HFFc6 (cell line): ENCODE results near the gene SELENOW. TPM values are rescaled to one million over a fixed set of nuclear protein-coding genes. Genes with fewer than 3 reads are reported as not detected.

Experiments used
- DNase-seq: peaks from one replicate; pipeline ENCODE4 v3.0.0-alpha.2; 2018
- H3K27ac Mint-ChIP-seq: 2 replicates; pipeline ENCODE4 v1.8.0; 2020; ENCODE audit warnings: mild to moderate bottlenecking, mixed read lengths
- H3K27me3 Mint-ChIP-seq: 2 replicates; pipeline ENCODE4 v1.8.0; 2021; ENCODE audit warnings: mild to moderate bottlenecking, moderate library complexity, mixed read lengths; ENCODE audit not compliant: insufficient read depth
- H3K36me3 Mint-ChIP-seq: 2 replicates; pipeline ENCODE4 v1.8.0; 2021; ENCODE audit warnings: low read depth, mixed read lengths
- H3K4me1 Mint-ChIP-seq: 2 replicates; pipeline ENCODE4 v1.8.0; 2020; ENCODE audit warnings: low read depth, mixed read lengths
- H3K4me3 Mint-ChIP-seq: 2 replicates; pipeline ENCODE4 v1.8.0; 2020; ENCODE audit warnings: mild to moderate bottlenecking, moderate library complexity, mixed read lengths
- H3K9me3 Mint-ChIP-seq: 2 replicates; pipeline ENCODE4 v1.8.0; 2020; ENCODE audit warnings: mild to moderate bottlenecking, mixed read lengths
- CTCF ChIP-seq: fragments of 200-600 bp; sonication (generic); IDR thresholded peaks from 2 replicates; pipeline ENCODE4 v1.5.0; 2021; ENCODE audit warnings: antibody characterized with exemption, mild to moderate bottlenecking
- total RNA-seq, 6 experiments: library from RNA; stranded (reverse); fragmentation: NEBNext Ultra II Directional; extraction: Animal tissue kit (Norgen Biotek cat#: 25700); gene quantifications; 2 replicates in 1 of 6; 3 replicates in 5 of 6; pipeline ENCODE4 v1.2.3, GENCODE V29; 2021

The SELENOW gene
- total RNA-seq, 6 experiments from 2014 or later = 214 to 245 (median 224) TPM

GRCh38 chr19:47749326-47749725 is 29.2 kb upstream of the SELENOW start:
- Mint-ChIP-seq H3K27me3 (peaks cover 36% of the 10 kb centered on the region), H3K27ac (no peak overlapping the region; the same call in 1 of the 2 replicates), H3K4me3 (no peak overlapping the region), H3K36me3 (peaks cover 36% of the 10 kb centered on the region), H3K9me3 (0 out of 2 replicates have a peak, but pooled peaks cover 4% of the 10 kb centered on the region), H3K4me1 (peaks cover 14% of the 10 kb centered on the region)
- DNase-seq = no peak
- TF ChIP-seq CTCF = no peak

DNA sequence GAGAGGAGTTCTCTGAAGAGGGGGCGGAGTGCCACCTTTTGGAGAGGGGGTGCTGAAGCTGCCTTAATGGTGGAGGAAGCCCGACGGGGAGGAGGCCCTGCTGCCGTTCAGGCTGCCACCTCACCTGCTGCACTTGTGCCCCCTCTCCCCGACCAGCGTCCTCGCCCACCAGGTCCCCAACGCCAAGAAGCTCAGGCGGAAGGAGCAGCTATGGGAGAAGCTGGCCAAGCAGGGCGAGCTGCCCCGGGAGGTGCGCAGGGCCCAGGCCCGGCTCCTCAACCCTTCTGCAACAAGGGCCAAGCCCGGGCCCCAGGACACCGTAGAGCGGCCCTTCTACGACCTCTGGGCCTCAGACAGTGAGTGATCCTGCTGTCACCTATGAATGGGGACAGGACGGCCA is 27.8 kb upstream of the SELENOW start:
- TF ChIP-seq CTCF = no peak
- Mint-ChIP-seq H3K36me3 (peaks cover 36% of the 10 kb centered on the region), H3K4me1 (peaks cover 6% of the 10 kb centered on the region), H3K27me3 (peaks cover 24% of the 10 kb centered on the region), H3K27ac (peak overlapping the region; percentile 40; the same call in 1 of the 2 replicates), H3K9me3 (no peaks in the 10 kb centered on the region), H3K4me3 (no peak overlapping the region)
- no peak for DNase-seq

GRCh38 chr19:47752440-47753211 is 25.9 kb upstream of the SELENOW start:
- H3K4me3 Mint-ChIP-seq = no peak overlapping the region
- peaks cover 42% of the 10 kb centered on the region for H3K36me3 Mint-ChIP-seq
- H3K9me3 Mint-ChIP-seq = no peaks in the 10 kb centered on the region
- no peaks in the 10 kb centered on the region for H3K4me1 Mint-ChIP-seq
- no peak for TF ChIP-seq CTCF
- peaks cover 30% of the 10 kb centered on the region for H3K27me3 Mint-ChIP-seq
- DNase-seq = no peak
- H3K27ac Mint-ChIP-seq = no peak overlapping the region

DNA sequence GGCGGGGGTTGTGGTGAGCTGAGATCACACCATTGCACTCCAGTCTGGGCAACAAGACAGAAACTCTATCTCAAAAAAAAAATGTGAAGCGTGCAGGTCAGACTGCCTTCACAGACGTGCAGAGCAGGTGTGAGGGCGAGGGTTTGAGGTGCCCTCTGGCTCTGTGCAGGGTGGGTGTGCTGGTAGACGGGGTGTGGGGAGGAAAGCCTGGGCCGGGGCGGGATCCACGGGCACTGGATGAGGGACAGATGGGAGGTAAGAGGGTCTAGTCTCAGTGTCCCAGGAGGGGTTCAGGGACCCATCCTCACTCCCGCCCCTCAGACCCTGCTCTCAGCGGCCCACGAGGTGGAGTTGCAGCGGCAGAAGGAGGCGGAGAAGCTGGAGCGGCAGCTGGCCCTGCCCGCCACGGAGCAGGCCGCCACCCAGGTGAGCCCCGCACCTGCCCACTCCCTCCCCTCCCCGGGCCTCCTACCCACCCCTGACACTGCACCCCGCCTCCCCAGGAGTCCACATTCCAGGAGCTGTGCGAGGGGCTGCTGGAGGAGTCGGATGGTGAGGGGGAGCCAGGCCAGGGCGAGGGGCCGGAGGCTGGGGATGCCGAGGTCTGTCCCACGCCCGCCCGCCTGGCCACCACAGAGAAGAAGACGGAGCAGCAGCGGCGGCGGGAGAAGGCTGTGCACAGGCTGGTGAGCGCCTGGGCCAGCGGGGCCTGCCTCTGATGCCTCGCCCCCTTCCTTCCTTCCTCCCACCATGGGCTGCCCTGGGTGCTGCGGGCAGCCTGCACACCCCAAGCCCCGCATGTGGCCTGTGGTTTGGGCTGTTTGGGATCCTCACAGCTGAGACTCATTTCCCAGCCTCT is 24.1 kb upstream of the SELENOW start:
- no peak for TF ChIP-seq CTCF

GRCh38 chr19:47755065-47755761 is 23.3 kb upstream of the SELENOW start:
- Mint-ChIP-seq H3K4me1 (no peaks in the 10 kb centered on the region), H3K27me3 (peaks cover 25% of the 10 kb centered on the region), H3K36me3 (peaks cover 49% of the 10 kb centered on the region), H3K27ac (no peak overlapping the region), H3K4me3 (no peak overlapping the region), H3K9me3 (no peaks in the 10 kb centered on the region)
- no peak for DNase-seq
- no peak for TF ChIP-seq CTCF

More for the DNA sequence above, 24.1 kb upstream of the SELENOW start:
- no peaks in the 10 kb centered on the region for H3K4me1 Mint-ChIP-seq
- DNase-seq = no peak
- no peak overlapping the region for H3K27ac Mint-ChIP-seq
- H3K27me3 Mint-ChIP-seq = peaks cover 25% of the 10 kb centered on the region
- H3K9me3 Mint-ChIP-seq = no peaks in the 10 kb centered on the region
- peaks cover 47% of the 10 kb centered on the region for H3K36me3 Mint-ChIP-seq
- H3K4me3 Mint-ChIP-seq = no peak overlapping the region; the same call in 1 of the 2 replicates
